Liver (tissue), 9 donors: ENCODE measurements around the gene CELF4. TPM values are rescaled to one million over a fixed set of nuclear protein-coding genes. Genes with fewer than 3 reads are reported as not detected.

ENCODE experiments used
- DNase-seq: peaks from one replicate; pipeline ENCODE4 v3.0.0-alpha.2; 2017; ENCODE audit warnings: low spot score
- H3K27ac ChIP-seq, 2 donors: one replicate each; pipeline ENCODE4 v1.7.0; 2013; ENCODE audit warnings: inconsistent platforms in 2 of 2, low read length in 2 of 2, control low read depth in 1 of 2, low read depth in 1 of 2, mild to moderate bottlenecking in 1 of 2
- H3K27me3 ChIP-seq, 4 donors: one replicate each; pipeline versions ENCODE4 v1.6.1 to v1.7.0; 2013; ENCODE audit warnings: low read length in 3 of 4, inconsistent platforms in 1 of 4, mild to moderate bottlenecking in 1 of 4, moderate library complexity in 1 of 4; ENCODE audit not compliant: control insufficient read depth in 4 of 4, insufficient read depth in 4 of 4
- H3K36me3 ChIP-seq, 4 donors: one replicate each; pipeline versions ENCODE4 v1.6.1 to v1.7.0; 2013; ENCODE audit warnings: low read length in 3 of 4, mild to moderate bottlenecking in 3 of 4, low read depth in 1 of 4, moderate library complexity in 1 of 4; ENCODE audit not compliant: control insufficient read depth in 4 of 4, insufficient read depth in 3 of 4
- H3K4me1 ChIP-seq, 4 donors: one replicate each; pipeline versions ENCODE4 v1.6.1 to v1.7.0; 2013; ENCODE audit warnings: low read length in 3 of 4, mild to moderate bottlenecking in 3 of 4, moderate library complexity in 1 of 4; ENCODE audit not compliant: control insufficient read depth in 4 of 4, insufficient read depth in 4 of 4
- H3K4me3 ChIP-seq, 3 donors: one replicate each; pipeline versions ENCODE4 v1.6.1 to v1.7.0; 2013; ENCODE audit warnings: low read length in 3 of 3, control low read depth in 1 of 3, low read depth in 1 of 3, mild to moderate bottlenecking in 1 of 3
- H3K9ac ChIP-seq, 2 donors: one replicate each; pipeline ENCODE4 v1.7.0; 2013; ENCODE audit warnings: low read length in 2 of 2, mild to moderate bottlenecking in 2 of 2, moderate library complexity in 2 of 2, control low read depth in 1 of 2, low read depth in 1 of 2
- H3K9me3 ChIP-seq, 4 donors: one replicate each; pipeline versions ENCODE4 v1.6.1 to v1.7.0; 2013; ENCODE audit warnings: low read length in 3 of 4; ENCODE audit not compliant: control insufficient read depth in 4 of 4
- EGR1 ChIP-seq, 2 donors: IDR thresholded peaks; 2 replicates each; pipeline ENCODE4 v1.6.1; 2016 to 2018; ENCODE audit warnings: antibody characterized with exemption in 2 of 2, low read depth in 2 of 2
- FOXA1 ChIP-seq: IDR thresholded peaks from 2 replicates; pipeline ENCODE4 v1.6.1; 2016; ENCODE audit warnings: antibody characterized with exemption
- FOXA2 ChIP-seq: IDR thresholded peaks from 2 replicates; pipeline ENCODE4 v1.6.1; 2016; ENCODE audit warnings: antibody characterized with exemption
- GABPA ChIP-seq, 2 donors: IDR thresholded peaks in 1 of 2; conservative IDR thresholded peaks in 1 of 2; 2 replicates each; pipeline ENCODE4 v1.6.1; 2016; ENCODE audit warnings: antibody characterized with exemption in 2 of 2, mild to moderate bottlenecking in 1 of 2, moderate library complexity in 1 of 2
- HNF4A ChIP-seq, 2 donors: conservative IDR thresholded peaks; 2 replicates each; pipeline ENCODE4 v1.6.1; 2016; ENCODE audit warnings: antibody characterized with exemption in 2 of 2, mild to moderate bottlenecking in 2 of 2
- HNF4G ChIP-seq: IDR thresholded peaks from 2 replicates; pipeline ENCODE4 v1.6.1; 2016; ENCODE audit warnings: antibody characterized with exemption
- JUND ChIP-seq, 2 donors: IDR thresholded peaks; 2 replicates each; pipeline ENCODE4 v1.6.1; 2016; ENCODE audit warnings: antibody characterized with exemption in 2 of 2
- NR2F2 ChIP-seq: IDR thresholded peaks from 2 replicates; pipeline ENCODE4 v1.6.1; 2016; ENCODE audit warnings: antibody characterized with exemption
- RAD21 ChIP-seq, 2 donors: IDR thresholded peaks; 2 replicates each; pipeline ENCODE4 v1.6.1; 2016; ENCODE audit warnings: antibody characterized with exemption in 2 of 2, mild to moderate bottlenecking in 2 of 2
- RXRA ChIP-seq, 2 donors: IDR thresholded peaks; 2 replicates each; pipeline ENCODE4 v1.6.1; 2017 to 2018; ENCODE audit warnings: antibody characterized with exemption in 2 of 2, mild to moderate bottlenecking in 1 of 2
- SP1 ChIP-seq: IDR thresholded peaks from 2 replicates; pipeline ENCODE4 v1.6.1; 2018; ENCODE audit warnings: antibody characterized with exemption, mild to moderate bottlenecking
- TAF1 ChIP-seq: conservative IDR thresholded peaks from 2 replicates; pipeline ENCODE4 v1.6.1; 2016; ENCODE audit warnings: antibody characterized with exemption, mild to moderate bottlenecking
- YY1 ChIP-seq: IDR thresholded peaks from 2 replicates; pipeline ENCODE4 v1.6.1; 2016; ENCODE audit warnings: antibody characterized with exemption, mild to moderate bottlenecking
- WGBS: extraction: QIAGEN DNeasy Blood & Tissue Kit; methylation state at CpG from one replicate; pipeline ENCODE4 v1.1.7; 2013; 5-methylcytosine and 5-hydroxymethylcytosine counted together
- polyA plus RNA-seq, 2 donors: library from polyadenylated mRNA; stranded (reverse) in 1 of 2; unstranded in 1 of 2; fragments of 200-250 nt in 1 of 2; fragments of >200 nt in 1 of 2; fragmentation: Nextera tagmentation in 1 of 2; extraction: Ambion mirVana in 1 of 2; gene quantifications; one replicate each; pipeline versions ENCODE4 v1.2.1 to v1.2.3, GENCODE V29; 2013 to 2015
- total RNA-seq, 2 donors: library from RNA; depleted of rRNA; stranded (reverse); fragments of >200 nt; gene quantifications; one replicate each; pipeline ENCODE4 v1.2.3, GENCODE V29; 2014
- TF ChIP-seq, protein P1 (sequence below): IDR thresholded peaks from 2 replicates; pipeline ENCODE4 v1.6.1; 2016; ENCODE audit warnings: antibody characterized with exemption
- TF ChIP-seq, protein P2 (sequence below): fragments of 150-350 bp; IDR thresholded peaks from 2 replicates; pipeline ENCODE4 v1.5.1; 2017; ENCODE audit warnings: improper control_type of control experiment, low read depth, low read length; ENCODE audit not compliant: missing input control
- TF ChIP-seq, protein P3 (sequence below): IDR thresholded peaks from 2 replicates; pipeline ENCODE4 v1.6.1; 2016; ENCODE audit warnings: antibody characterized with exemption, mild to moderate bottlenecking
- TF ChIP-seq, protein P4 (sequence below): IDR thresholded peaks from 2 replicates; pipeline ENCODE4 v1.6.1; 2016; ENCODE audit warnings: antibody characterized with exemption
- TF ChIP-seq, protein P5 (sequence below): IDR thresholded peaks from 2 replicates; pipeline ENCODE4 v1.6.1; 2016; ENCODE audit warnings: antibody characterized with exemption
- donor health status: healthy.
- donor health status: healthy.
- donor health status: healthy.
- donor health status: healthy.
- donor health status: healthy.

Gene CELF4
- total and polyA plus RNA-seq, 4 donors = 0.08 to 0.28 (median 0.21) TPM; not detected in 1

DNA sequence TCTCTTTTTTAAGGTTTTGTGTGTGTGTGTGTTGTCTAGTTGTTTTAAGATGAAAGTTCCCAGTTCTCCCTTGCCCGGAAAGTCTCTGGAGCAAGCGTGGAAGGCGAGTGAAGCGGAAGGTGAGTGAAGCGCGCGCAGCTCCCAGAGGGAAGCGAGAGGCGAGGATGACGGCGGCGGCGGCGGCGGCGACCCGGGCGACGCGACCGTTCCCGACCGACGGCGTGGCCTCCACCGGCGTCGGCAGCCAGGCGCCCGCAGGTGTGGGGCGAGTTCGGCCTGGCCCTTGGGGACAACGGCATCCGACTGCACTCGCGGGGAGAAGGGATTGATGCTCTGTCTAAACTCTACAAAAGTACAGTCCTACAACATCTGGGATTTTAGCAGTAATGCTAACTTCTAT is 321.9 kb downstream of the CELF4 start:
- H3K4me3 ChIP-seq = no peak overlapping the region
- 18% methylated on average over 36 of the region's 36 CpGs for WGBS
- no peaks in the 10 kb centered on the region for H3K36me3 ChIP-seq
- no peaks in the 10 kb centered on the region for H3K9me3 ChIP-seq
- H3K9ac ChIP-seq = no peak overlapping the region
- DNase-seq = no peak
- H3K27me3 ChIP-seq = peaks cover 0 to 2% (median 0%) of the 10 kb centered on the region in 4 donors
- H3K27ac ChIP-seq = no peak overlapping the region
- H3K4me1 ChIP-seq = peaks cover 0 to 2% (median 0%) of the 10 kb centered on the region in 4 donors
- no peak for TF ChIP-seq HNF4G
- no peak for TF ChIP-seq SP1
- TF ChIP-seq, protein P1, sequence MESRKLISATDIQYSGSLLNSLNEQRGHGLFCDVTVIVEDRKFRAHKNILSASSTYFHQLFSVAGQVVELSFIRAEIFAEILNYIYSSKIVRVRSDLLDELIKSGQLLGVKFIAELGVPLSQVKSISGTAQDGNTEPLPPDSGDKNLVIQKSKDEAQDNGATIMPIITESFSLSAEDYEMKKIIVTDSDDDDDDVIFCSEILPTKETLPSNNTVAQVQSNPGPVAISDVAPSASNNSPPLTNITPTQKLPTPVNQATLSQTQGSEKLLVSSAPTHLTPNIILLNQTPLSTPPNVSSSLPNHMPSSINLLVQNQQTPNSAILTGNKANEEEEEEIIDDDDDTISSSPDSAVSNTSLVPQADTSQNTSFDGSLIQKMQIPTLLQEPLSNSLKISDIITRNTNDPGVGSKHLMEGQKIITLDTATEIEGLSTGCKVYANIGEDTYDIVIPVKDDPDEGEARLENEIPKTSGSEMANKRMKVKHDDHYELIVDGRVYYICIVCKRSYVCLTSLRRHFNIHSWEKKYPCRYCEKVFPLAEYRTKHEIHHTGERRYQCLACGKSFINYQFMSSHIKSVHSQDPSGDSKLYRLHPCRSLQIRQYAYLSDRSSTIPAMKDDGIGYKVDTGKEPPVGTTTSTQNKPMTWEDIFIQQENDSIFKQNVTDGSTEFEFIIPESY = no peak

DNA sequence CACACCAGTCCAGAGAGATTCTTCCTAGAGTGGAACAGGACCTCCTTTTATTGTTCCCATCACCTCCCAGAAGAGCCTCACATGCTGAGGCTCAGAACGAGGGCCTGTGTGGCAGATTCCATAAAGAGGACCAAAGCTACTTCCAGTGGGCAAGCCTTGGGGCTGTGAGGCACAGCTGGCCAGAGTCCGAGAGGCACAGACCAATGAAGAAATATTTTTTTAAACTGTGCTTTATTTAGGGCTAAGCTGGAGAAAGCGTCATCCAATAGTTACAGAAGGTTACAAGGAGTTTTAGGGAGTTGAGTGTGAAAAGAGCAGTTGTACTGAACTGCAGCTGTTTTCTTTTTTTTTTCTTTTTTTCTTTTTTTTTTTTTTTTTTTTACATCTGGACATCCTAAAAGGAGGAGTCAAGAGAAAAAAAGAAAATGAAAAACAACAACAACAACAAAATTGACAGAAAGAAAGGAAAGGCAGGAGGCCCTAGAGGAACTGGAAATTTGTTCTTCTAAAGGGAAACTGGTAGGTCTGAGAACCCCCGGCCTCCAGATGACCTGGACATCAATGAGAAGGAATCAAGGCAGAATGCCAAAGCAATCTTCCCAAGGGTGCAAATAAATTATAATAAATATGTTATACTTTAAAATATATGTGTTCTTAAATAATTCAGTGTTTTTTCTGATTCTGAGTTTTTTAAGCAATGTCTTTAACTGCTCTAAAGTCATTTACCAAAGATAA is 322.6 kb downstream of the CELF4 start:
- Histone ChIP-seq H3K4me1 (peaks cover 0 to 2% (median 0%) of the 10 kb centered on the region in 4 donors), H3K9ac (no peak overlapping the region), H3K27me3 (peaks cover 0 to 2% (median 0%) of the 10 kb centered on the region in 4 donors), H3K9me3 (no peaks in the 10 kb centered on the region), H3K4me3 (no peak overlapping the region), H3K36me3 (no peaks in the 10 kb centered on the region), H3K27ac (no peak overlapping the region)
- 89% methylated on average over 4 of the region's 4 CpGs for whole genome bisulfite sequencing
- TF ChIP-seq FOXA2 = no peak
- TF ChIP-seq JUND (IDR thresholded peaks at IDR 0.05) = no peak
- TF ChIP-seq EGR1 (IDR thresholded peaks at IDR 0.05; ENCODE audit: low read depth in 2 of 2) = no peak
- TF ChIP-seq, protein P2, sequence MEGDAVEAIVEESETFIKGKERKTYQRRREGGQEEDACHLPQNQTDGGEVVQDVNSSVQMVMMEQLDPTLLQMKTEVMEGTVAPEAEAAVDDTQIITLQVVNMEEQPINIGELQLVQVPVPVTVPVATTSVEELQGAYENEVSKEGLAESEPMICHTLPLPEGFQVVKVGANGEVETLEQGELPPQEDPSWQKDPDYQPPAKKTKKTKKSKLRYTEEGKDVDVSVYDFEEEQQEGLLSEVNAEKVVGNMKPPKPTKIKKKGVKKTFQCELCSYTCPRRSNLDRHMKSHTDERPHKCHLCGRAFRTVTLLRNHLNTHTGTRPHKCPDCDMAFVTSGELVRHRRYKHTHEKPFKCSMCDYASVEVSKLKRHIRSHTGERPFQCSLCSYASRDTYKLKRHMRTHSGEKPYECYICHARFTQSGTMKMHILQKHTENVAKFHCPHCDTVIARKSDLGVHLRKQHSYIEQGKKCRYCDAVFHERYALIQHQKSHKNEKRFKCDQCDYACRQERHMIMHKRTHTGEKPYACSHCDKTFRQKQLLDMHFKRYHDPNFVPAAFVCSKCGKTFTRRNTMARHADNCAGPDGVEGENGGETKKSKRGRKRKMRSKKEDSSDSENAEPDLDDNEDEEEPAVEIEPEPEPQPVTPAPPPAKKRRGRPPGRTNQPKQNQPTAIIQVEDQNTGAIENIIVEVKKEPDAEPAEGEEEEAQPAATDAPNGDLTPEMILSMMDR = no peak
- no peak for TF ChIP-seq YY1
- no peak for TF ChIP-seq RXRA (IDR thresholded peaks at IDR 0.05)
- TF ChIP-seq GABPA (IDR thresholded peaks at IDR 0.05 in 1 of 2, conservative IDR thresholded peaks at IDR 0.05 in 1 of 2) = no peak
- TF ChIP-seq RAD21 (IDR thresholded peaks at IDR 0.05) = no peak
- no peak for TF ChIP-seq HNF4A (conservative IDR thresholded peaks at IDR 0.05)
- TF ChIP-seq, protein P3, sequence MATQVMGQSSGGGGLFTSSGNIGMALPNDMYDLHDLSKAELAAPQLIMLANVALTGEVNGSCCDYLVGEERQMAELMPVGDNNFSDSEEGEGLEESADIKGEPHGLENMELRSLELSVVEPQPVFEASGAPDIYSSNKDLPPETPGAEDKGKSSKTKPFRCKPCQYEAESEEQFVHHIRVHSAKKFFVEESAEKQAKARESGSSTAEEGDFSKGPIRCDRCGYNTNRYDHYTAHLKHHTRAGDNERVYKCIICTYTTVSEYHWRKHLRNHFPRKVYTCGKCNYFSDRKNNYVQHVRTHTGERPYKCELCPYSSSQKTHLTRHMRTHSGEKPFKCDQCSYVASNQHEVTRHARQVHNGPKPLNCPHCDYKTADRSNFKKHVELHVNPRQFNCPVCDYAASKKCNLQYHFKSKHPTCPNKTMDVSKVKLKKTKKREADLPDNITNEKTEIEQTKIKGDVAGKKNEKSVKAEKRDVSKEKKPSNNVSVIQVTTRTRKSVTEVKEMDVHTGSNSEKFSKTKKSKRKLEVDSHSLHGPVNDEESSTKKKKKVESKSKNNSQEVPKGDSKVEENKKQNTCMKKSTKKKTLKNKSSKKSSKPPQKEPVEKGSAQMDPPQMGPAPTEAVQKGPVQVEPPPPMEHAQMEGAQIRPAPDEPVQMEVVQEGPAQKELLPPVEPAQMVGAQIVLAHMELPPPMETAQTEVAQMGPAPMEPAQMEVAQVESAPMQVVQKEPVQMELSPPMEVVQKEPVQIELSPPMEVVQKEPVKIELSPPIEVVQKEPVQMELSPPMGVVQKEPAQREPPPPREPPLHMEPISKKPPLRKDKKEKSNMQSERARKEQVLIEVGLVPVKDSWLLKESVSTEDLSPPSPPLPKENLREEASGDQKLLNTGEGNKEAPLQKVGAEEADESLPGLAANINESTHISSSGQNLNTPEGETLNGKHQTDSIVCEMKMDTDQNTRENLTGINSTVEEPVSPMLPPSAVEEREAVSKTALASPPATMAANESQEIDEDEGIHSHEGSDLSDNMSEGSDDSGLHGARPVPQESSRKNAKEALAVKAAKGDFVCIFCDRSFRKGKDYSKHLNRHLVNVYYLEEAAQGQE = no peak
- TF ChIP-seq, protein P4, sequence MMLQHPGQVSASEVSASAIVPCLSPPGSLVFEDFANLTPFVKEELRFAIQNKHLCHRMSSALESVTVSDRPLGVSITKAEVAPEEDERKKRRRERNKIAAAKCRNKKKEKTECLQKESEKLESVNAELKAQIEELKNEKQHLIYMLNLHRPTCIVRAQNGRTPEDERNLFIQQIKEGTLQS = no peak
- no peak for TF ChIP-seq SP1
- TF ChIP-seq, protein P5, sequence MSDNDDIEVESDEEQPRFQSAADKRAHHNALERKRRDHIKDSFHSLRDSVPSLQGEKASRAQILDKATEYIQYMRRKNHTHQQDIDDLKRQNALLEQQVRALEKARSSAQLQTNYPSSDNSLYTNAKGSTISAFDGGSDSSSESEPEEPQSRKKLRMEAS = no peak
- TF ChIP-seq TAF1 = no peak
- no peak for TF ChIP-seq NR2F2
- TF ChIP-seq FOXA1 = no peak
- no peak for DNase-seq
